Effector CD8-positive, alpha-beta T cell (primary cell): ENCODE data around the gene RHBDL1.

ENCODE experiments used
- DNase-seq: peaks from one replicate; lab custom pipeline; 2025; lab: John Stamatoyannopoulos, UW

RHBDL1 gene

GRCh38 chr16:705431-706188 is 30.1 kb downstream of the RHBDL1 start, which contains the start of gene FBXL16:
FBXL16 (minus strand) TSS chr16:705801; CDS start chr16:697405, 8,396 bp downstream.
- DNase-seq: no peak

- no peak for DNase-seq
Observed at GRCh38 chr16:706189-707061, 31.0 kb downstream of the RHBDL1 start.

GRCh38 chr16:707062-707538 is 31.6 kb downstream of the RHBDL1 start:
- DNase-seq: no peak

- DNase-seq: no peak
Observed at GRCh38 chr16:708019-708418, 32.5 kb downstream of the RHBDL1 start.

- DNase-seq: no peak
Observed at GRCh38 chr16:708959-709358, 33.5 kb downstream of the RHBDL1 start.

- DNase-seq: no peak
Observed at GRCh38 chr16:709566-710499, 34.4 kb downstream of the RHBDL1 start.

- DNase-seq: no peak
Observed at GRCh38 chr16:710500-711075, 35.1 kb downstream of the RHBDL1 start.

- DNase-seq: no peak
Observed at GRCh38 chr16:711084-711483, 35.6 kb downstream of the RHBDL1 start.

GRCh38 chr16:711548-712320 is 36.3 kb downstream of the RHBDL1 start:
- peak; percentile 63 for DNase-seq

GRCh38 chr16:712740-713250 is 37.3 kb downstream of the RHBDL1 start:
- DNase-seq: peak; percentile 21

- no peak for DNase-seq
Observed at GRCh38 chr16:714079-714478, 38.6 kb downstream of the RHBDL1 start.

- peak; percentile 85 for DNase-seq
Observed at GRCh38 chr16:714558-715476, 39.3 kb downstream of the RHBDL1 start, which contains the start of gene METRN. METRN (plus strand) TSS chr16:715118; CDS start chr16:715290, 172 bp downstream.

- DNase-seq: no peak
Observed at GRCh38 chr16:715477-716199, 40.2 kb downstream of the RHBDL1 start.

- no peak for DNase-seq
Observed at GRCh38 chr16:716200-716568, 40.7 kb downstream of the RHBDL1 start.

- DNase-seq: no peak
Observed at GRCh38 chr16:716768-717325, 41.4 kb downstream of the RHBDL1 start.

- no peak for DNase-seq
Observed at GRCh38 chr16:717450-718245, 42.2 kb downstream of the RHBDL1 start.

- DNase-seq: no peak
Observed at GRCh38 chr16:718389-718788, 42.9 kb downstream of the RHBDL1 start.
